ENCODE measurements around the gene HOXD3.

Gene HOXD3

DNA sequence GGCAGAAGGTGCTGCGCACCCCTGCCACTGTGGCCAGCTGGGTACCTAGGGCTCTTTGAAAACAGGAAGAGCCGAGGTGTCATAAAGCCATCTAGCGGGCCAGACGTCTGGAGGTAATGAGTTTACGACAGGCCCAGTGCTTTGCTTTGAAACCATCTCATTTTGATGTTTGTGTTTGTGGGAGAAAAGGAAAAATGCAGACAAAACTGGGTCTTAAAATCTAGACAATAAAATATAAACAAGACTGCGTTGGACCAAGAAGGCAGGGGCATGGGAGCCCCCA is 31.4 kb upstream of the HOXD3 start:
- no peaks in the 10 kb centered on the region for H3K4me1 ChIP-seq (ENCODE audit: insufficient read depth, low read length, poor library complexity, severe bottlenecking)
- H3K9me2 ChIP-seq (replicated peaks; ENCODE audit: low read depth, low read length), result no peaks in the 10 kb centered on the region
- no peaks in the 10 kb centered on the region for H3K36me3 ChIP-seq (ENCODE audit: insufficient read depth, low read length)
- H3K27me3 ChIP-seq (ENCODE audit: insufficient read depth, low read length, poor library complexity, severe bottlenecking), result no peaks in the 10 kb centered on the region
- H3K9ac ChIP-seq (ENCODE audit: low read depth, low read length, poor library complexity, severe bottlenecking), result no peak overlapping the region
- no peaks in the 10 kb centered on the region for H4K20me1 ChIP-seq (ENCODE audit: insufficient read depth, low read length, poor library complexity, severe bottlenecking)
- H3K4me3 ChIP-seq (ENCODE audit: low read length, poor library complexity, severe bottlenecking), result no peak overlapping the region
- no peaks in the 10 kb centered on the region for H3K79me2 ChIP-seq (ENCODE audit: insufficient read depth, low read length)
- H3F3A ChIP-seq (ENCODE audit: low read depth), result no peaks in the 10 kb centered on the region
- H3K9me3 ChIP-seq (ENCODE audit: insufficient read depth, low read depth, low read length), result no peaks in the 10 kb centered on the region
- no peak overlapping the region for H2AFZ ChIP-seq (ENCODE audit: low read length)
- no peak for TF ChIP-seq EZH2phosphoT487 (IDR thresholded peaks at IDR 0.05; ENCODE audit: borderline replicate concordance)
- TF ChIP-seq, protein P1, sequence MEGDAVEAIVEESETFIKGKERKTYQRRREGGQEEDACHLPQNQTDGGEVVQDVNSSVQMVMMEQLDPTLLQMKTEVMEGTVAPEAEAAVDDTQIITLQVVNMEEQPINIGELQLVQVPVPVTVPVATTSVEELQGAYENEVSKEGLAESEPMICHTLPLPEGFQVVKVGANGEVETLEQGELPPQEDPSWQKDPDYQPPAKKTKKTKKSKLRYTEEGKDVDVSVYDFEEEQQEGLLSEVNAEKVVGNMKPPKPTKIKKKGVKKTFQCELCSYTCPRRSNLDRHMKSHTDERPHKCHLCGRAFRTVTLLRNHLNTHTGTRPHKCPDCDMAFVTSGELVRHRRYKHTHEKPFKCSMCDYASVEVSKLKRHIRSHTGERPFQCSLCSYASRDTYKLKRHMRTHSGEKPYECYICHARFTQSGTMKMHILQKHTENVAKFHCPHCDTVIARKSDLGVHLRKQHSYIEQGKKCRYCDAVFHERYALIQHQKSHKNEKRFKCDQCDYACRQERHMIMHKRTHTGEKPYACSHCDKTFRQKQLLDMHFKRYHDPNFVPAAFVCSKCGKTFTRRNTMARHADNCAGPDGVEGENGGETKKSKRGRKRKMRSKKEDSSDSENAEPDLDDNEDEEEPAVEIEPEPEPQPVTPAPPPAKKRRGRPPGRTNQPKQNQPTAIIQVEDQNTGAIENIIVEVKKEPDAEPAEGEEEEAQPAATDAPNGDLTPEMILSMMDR (conservative IDR thresholded peaks at IDR 0.05; ENCODE audit: low read length), result no peak
- no peak overlapping the region for H3K4me2 ChIP-seq (ENCODE audit: low read depth, low read length, poor library complexity, severe bottlenecking)

DNA sequence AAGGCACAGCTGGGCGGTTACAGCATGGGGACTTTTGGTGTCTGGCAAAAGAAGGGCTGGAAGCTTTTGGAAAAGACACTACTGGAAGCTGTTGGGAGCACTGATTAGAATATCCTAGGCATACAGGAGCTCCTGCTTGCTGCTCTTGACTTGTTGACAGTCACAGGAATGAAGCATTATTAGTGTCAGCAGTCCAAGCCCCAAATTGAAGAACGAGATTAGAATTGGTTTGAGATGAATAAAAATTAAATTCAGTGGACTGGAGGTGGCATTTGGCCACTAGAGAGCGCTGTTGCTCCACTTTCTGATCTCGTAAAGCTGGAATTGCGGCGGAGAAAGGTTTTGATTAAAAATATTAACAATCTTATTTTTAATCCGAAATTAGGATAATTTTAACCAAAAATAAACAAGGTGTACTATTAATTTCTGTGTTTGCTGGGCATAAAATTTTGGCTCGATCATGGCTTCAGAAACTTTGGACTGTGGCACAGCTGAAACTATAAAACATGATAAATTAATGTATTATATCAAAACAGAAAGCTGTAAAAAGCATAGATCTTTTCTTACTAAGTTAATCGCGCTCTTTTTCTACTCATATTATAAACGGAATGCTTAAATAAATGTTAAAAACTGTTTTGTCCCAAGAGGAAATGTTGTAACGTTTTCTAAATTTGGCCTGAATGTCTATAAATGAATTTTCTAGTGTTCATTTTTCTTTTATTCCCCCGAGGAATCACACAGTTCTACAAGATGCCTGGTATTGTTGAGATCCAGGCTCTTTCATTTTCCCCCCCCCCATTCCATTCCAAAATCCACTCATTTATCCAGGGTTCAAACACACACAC is 30.0 kb upstream of the HOXD3 start:
- TF ChIP-seq, protein P1 (conservative IDR thresholded peaks at IDR 0.05; ENCODE audit: low read length), result peak; percentile 94
- TF ChIP-seq EZH2phosphoT487 (IDR thresholded peaks at IDR 0.05; ENCODE audit: borderline replicate concordance), result no peak
- Histone ChIP-seq H3K4me3 (ENCODE audit: low read length, poor library complexity, severe bottlenecking) (peak overlapping the region; percentile 42), H4K20me1 (ENCODE audit: insufficient read depth, low read length, poor library complexity, severe bottlenecking) (no peaks in the 10 kb centered on the region), H3K79me2 (ENCODE audit: insufficient read depth, low read length) (no peaks in the 10 kb centered on the region), H3K9me3 (ENCODE audit: insufficient read depth, low read depth, low read length) (no peaks in the 10 kb centered on the region), H3F3A (ENCODE audit: low read depth) (no peaks in the 10 kb centered on the region), H3K9me2 (replicated peaks; ENCODE audit: low read depth, low read length) (no peaks in the 10 kb centered on the region), H3K36me3 (ENCODE audit: insufficient read depth, low read length) (no peaks in the 10 kb centered on the region), H2AFZ (ENCODE audit: low read length) (no peak overlapping the region; the same call in 1 of the 2 replicates), H3K4me2 (ENCODE audit: low read depth, low read length, poor library complexity, severe bottlenecking) (peak overlapping the region; percentile 51), H3K27me3 (ENCODE audit: insufficient read depth, low read length, poor library complexity, severe bottlenecking) (no peaks in the 10 kb centered on the region), H3K9ac (ENCODE audit: low read depth, low read length, poor library complexity, severe bottlenecking) (no peak overlapping the region), H3K4me1 (ENCODE audit: insufficient read depth, low read length, poor library complexity, severe bottlenecking) (no peaks in the 10 kb centered on the region)

DNA sequence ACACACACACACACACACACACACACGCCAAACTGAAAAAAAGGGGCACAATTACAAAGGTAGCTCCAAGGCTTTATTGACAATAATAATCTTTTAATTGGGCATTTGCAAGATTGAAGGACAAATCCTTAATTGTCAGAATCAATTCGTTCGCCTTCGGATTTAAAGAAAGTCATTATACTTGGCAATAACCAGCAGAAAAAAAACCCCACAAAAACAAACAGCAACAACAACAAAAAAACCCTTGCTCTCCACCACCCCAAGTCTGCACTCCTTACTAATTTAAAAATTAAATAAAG is 29.4 kb upstream of the HOXD3 start:
- no peak overlapping the region for H3K4me3 ChIP-seq (ENCODE audit: low read length, poor library complexity, severe bottlenecking)
- no peaks in the 10 kb centered on the region for H3K4me1 ChIP-seq (ENCODE audit: insufficient read depth, low read length, poor library complexity, severe bottlenecking)
- H3K9ac ChIP-seq (ENCODE audit: low read depth, low read length, poor library complexity, severe bottlenecking), result no peak overlapping the region
- TF ChIP-seq, protein P1 (conservative IDR thresholded peaks at IDR 0.05; ENCODE audit: low read length), result no peak
- no peak for TF ChIP-seq EZH2phosphoT487 (IDR thresholded peaks at IDR 0.05; ENCODE audit: borderline replicate concordance)
- H2AFZ ChIP-seq (ENCODE audit: low read length), result no peak overlapping the region
- H3K4me2 ChIP-seq (ENCODE audit: low read depth, low read length, poor library complexity, severe bottlenecking), result no peak overlapping the region
- no peaks in the 10 kb centered on the region for H3K9me3 ChIP-seq (ENCODE audit: insufficient read depth, low read depth, low read length)
- no peaks in the 10 kb centered on the region for H3K79me2 ChIP-seq (ENCODE audit: insufficient read depth, low read length)
- H4K20me1 ChIP-seq (ENCODE audit: insufficient read depth, low read length, poor library complexity, severe bottlenecking), result no peaks in the 10 kb centered on the region
- no peaks in the 10 kb centered on the region for H3K9me2 ChIP-seq (replicated peaks; ENCODE audit: low read depth, low read length)
- H3K36me3 ChIP-seq (ENCODE audit: insufficient read depth, low read length), result no peaks in the 10 kb centered on the region
- H3K27me3 ChIP-seq (ENCODE audit: insufficient read depth, low read length, poor library complexity, severe bottlenecking), result no peaks in the 10 kb centered on the region
- H3F3A ChIP-seq (ENCODE audit: low read depth), result no peaks in the 10 kb centered on the region
